Measurements from ENCODE around the gene RHOBTB3. TPM values are rescaled to one million over a fixed set of nuclear protein-coding genes. Genes with fewer than 3 reads are reported as not detected.

RHOBTB3 gene
- total and polyA plus RNA-seq, 2 donors (not counting 3 experiments of a cell fraction or from before 2014, with no cell fraction given), result 44.1 to 52.1 TPM

GRCh38 chr5:95798048-95798447, 66.9 kb downstream of the RHOBTB3 start:
- FAIRE-seq, result no peak
- BruUV-seq (replicated peaks), result no TSS peak
- Histone ChIP-seq H3K4me2 (ENCODE audit: insufficient read depth, low read length) (no peak overlapping the region), H2AFZ (ENCODE audit: low read depth, low read length) (no peak overlapping the region), H3K79me2 (ENCODE audit: control insufficient read depth, insufficient read depth, low read length) (no peaks in the 10 kb centered on the region), H3K36me3 (ENCODE audit: control insufficient read depth in 2 of 2, extremely low read depth in 1 of 2, insufficient read depth in 2 of 2, low read length in 2 of 2) (no peaks in the 10 kb centered on the region), H3K4me1 (ENCODE audit: control insufficient read depth, extremely low read depth, insufficient read depth, low read length) (no peaks in the 10 kb centered on the region), H3K9ac (replicated peaks; ENCODE audit: extremely low read depth, insufficient read depth, low read length) (no peak overlapping the region), H3K9me1 (replicated peaks; ENCODE audit: control insufficient read depth, extremely low read depth, insufficient read depth, low read length) (no peaks in the 10 kb centered on the region), H3K27ac (ENCODE audit: insufficient read depth, low read depth, low read length) (no peak overlapping the region), H3K4me3 (replicated peaks in 1 of 3; ENCODE audit: insufficient read depth in 1 of 3, low read depth in 1 of 3, low read length in 3 of 3) (no peak overlapping the region), H4K20me1 (replicated peaks; ENCODE audit: control insufficient read depth, extremely low read depth, insufficient read depth, low read length) (no peaks in the 10 kb centered on the region), H3K27me3 (ENCODE audit: control insufficient read depth in 2 of 2, insufficient read depth in 2 of 2, low read length in 2 of 2) (no peaks in the 10 kb centered on the region), H3K9me3 (replicated peaks; ENCODE audit: control insufficient read depth, insufficient read depth, low read length) (no peaks in the 10 kb centered on the region)
- no peak for DNase-seq (ENCODE audit: low read depth, low spot score)
- dilution Hi-C loops (cut with MboI; ENCODE audit: extremely low pct_ligation_motif_present, low sequenced_read_pairs) (no loop called here), intact Hi-C loops (cut with micrococcal nuclease) (no loop called here)
- ChIA-PET CTCF (interaction anchor here (0.6 to 1.8 kb wide), 4 partner anchors 12 to 131 kb away, joined by 3 to 7 read pairs (median 3); no protein-coding TSS in a partner anchor), POLR2A (no interaction called here)
- TF ChIP-seq POLR2AphosphoS5 (IDR thresholded peaks at IDR 0.05; ENCODE audit: insufficient read depth, low read depth, low read length) (no peak), POLR2A (IDR thresholded peaks at IDR 0.05; ENCODE audit: low read depth, low read length) (no peak), MYC (IDR thresholded peaks at IDR 0.05; ENCODE audit: low read depth, low read length) (no peak), JUN (IDR thresholded peaks at IDR 0.05; ENCODE audit: borderline replicate concordance, insufficient read depth, insufficient read length, low read depth) (no peak), CTCF (IDR thresholded peaks at IDR 0.05; ENCODE audit: extremely low read depth in 1 of 2, insufficient read depth in 1 of 2, low read depth in 1 of 2, low read length in 2 of 2) (no peak)

GRCh38 chr5:95798545-95798944, 67.4 kb downstream of the RHOBTB3 start:
- Histone ChIP-seq H3K4me3 (replicated peaks in 1 of 3; ENCODE audit: insufficient read depth in 1 of 3, low read depth in 1 of 3, low read length in 3 of 3) (no peak overlapping the region), H3K4me2 (ENCODE audit: insufficient read depth, low read length) (no peak overlapping the region), H4K20me1 (replicated peaks; ENCODE audit: control insufficient read depth, extremely low read depth, insufficient read depth, low read length) (no peaks in the 10 kb centered on the region), H3K9me1 (replicated peaks; ENCODE audit: control insufficient read depth, extremely low read depth, insufficient read depth, low read length) (no peaks in the 10 kb centered on the region), H3K36me3 (ENCODE audit: control insufficient read depth in 2 of 2, extremely low read depth in 1 of 2, insufficient read depth in 2 of 2, low read length in 2 of 2) (no peaks in the 10 kb centered on the region), H3K9me3 (replicated peaks; ENCODE audit: control insufficient read depth, insufficient read depth, low read length) (no peaks in the 10 kb centered on the region), H3K4me1 (ENCODE audit: control insufficient read depth, extremely low read depth, insufficient read depth, low read length) (no peaks in the 10 kb centered on the region), H3K27me3 (ENCODE audit: control insufficient read depth in 2 of 2, insufficient read depth in 2 of 2, low read length in 2 of 2) (no peaks in the 10 kb centered on the region), H3K79me2 (ENCODE audit: control insufficient read depth, insufficient read depth, low read length) (no peaks in the 10 kb centered on the region), H3K9ac (replicated peaks; ENCODE audit: extremely low read depth, insufficient read depth, low read length) (no peak overlapping the region), H2AFZ (ENCODE audit: low read depth, low read length) (no peak overlapping the region), H3K27ac (ENCODE audit: insufficient read depth, low read depth, low read length) (no peak overlapping the region)
- DNase-seq (ENCODE audit: low read depth, low spot score) (no peak), FAIRE-seq (no peak)
- POLR2A ChIA-PET, result no interaction called here
- no peak for TF ChIP-seq CTCF (IDR thresholded peaks at IDR 0.05; ENCODE audit: extremely low read depth in 1 of 2, insufficient read depth in 1 of 2, low read depth in 1 of 2, low read length in 2 of 2)
- TF ChIP-seq GATA2 (IDR thresholded peaks at IDR 0.05; ENCODE audit: insufficient read depth, insufficient read length, low read depth, low read length), result no peak
- TF ChIP-seq, protein P1, sequence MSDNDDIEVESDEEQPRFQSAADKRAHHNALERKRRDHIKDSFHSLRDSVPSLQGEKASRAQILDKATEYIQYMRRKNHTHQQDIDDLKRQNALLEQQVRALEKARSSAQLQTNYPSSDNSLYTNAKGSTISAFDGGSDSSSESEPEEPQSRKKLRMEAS (IDR thresholded peaks at IDR 0.05; ENCODE audit: insufficient read depth, insufficient read length), result no peak
- no peak for TF ChIP-seq FOS (IDR thresholded peaks at IDR 0.05; ENCODE audit: borderline replicate concordance, insufficient read depth, low read length)
- TF ChIP-seq EZH2 (IDR thresholded peaks at IDR 0.05; ENCODE audit: borderline replicate concordance, low read depth, low read length, severe bottlenecking), result no peak
- no peak for TF ChIP-seq MYC (IDR thresholded peaks at IDR 0.05; ENCODE audit: low read depth, low read length)
- TF ChIP-seq JUN (IDR thresholded peaks at IDR 0.05; ENCODE audit: borderline replicate concordance, insufficient read depth, insufficient read length, low read depth), result no peak
- TF ChIP-seq POLR2A (IDR thresholded peaks at IDR 0.05; ENCODE audit: low read depth, low read length), result no peak
- TF ChIP-seq POLR2AphosphoS5 (IDR thresholded peaks at IDR 0.05; ENCODE audit: insufficient read depth, low read depth, low read length), result no peak
- no TSS peak for BruUV-seq (replicated peaks)
- dilution Hi-C loops (cut with MboI; ENCODE audit: extremely low pct_ligation_motif_present, low sequenced_read_pairs), result no loop called here
- intact Hi-C loops (cut with micrococcal nuclease), result no loop called here
- CTCF ChIA-PET, result interaction anchor here (0.6 to 1.8 kb wide), 2 partner anchors 17 to 132 kb away, joined by 3 to 7 read pairs; no protein-coding TSS in a partner anchor

Data from endothelial cell of umbilical vein (primary cell).